ENCODE measurements around the gene SLC6A9.

- TF ChIP-seq POLR2A (IDR thresholded peaks at IDR 0.05) = no peak
- no peak for TF ChIP-seq CTCF (IDR thresholded peaks at IDR 0.05)
Measured at GRCh38 chr1:43970911-43971310, 60.4 kb downstream of the SLC6A9 start.

Data from adrenal gland (tissue), 5 donors.